Caco-2 (cell line): Measurements from ENCODE around the gene AKAP9. TPM values are rescaled to one million over a fixed set of nuclear protein-coding genes. Genes with fewer than 3 reads are reported as not detected.

Experiments used
- BruUV-seq: library from RNA; stranded (reverse); fragments of 400-500 nt; replicated peaks from 2 replicates; lab custom pipeline; 2021; lab: Mats Ljungman, UMichigan
- CTCF ChIA-PET: fragments of 300-600 bp; sonication (Branson Sonifier 250); formaldehyde crosslinking; loops from one replicate; lab custom pipeline; 2022; ENCODE audit warnings: antibody characterized with exemption; lab: Charles Lee
- POLR2A ChIA-PET: fragments of 300-600 bp; sonication (Branson Sonifier 250); formaldehyde crosslinking; loops from one replicate; lab custom pipeline; 2022; ENCODE audit warnings: antibody characterized with exemption; lab: Charles Lee
- DNase-seq, 2 experiments: peaks; one replicate each; pipeline versions ENCODE4 v3.0.0 to v3.0.0-alpha.2; 2020 to 2022
- H3K27me3 ChIP-seq: replicated peaks from 2 replicates; pipeline ENCODE4 v1.6.0; 2011; ENCODE audit warnings: low read length; ENCODE audit not compliant: control insufficient read depth, insufficient read depth
- H3K36me3 ChIP-seq: 2 replicates; pipeline ENCODE4 v1.5.1; 2011; ENCODE audit warnings: low read length; ENCODE audit not compliant: control insufficient read depth, insufficient read depth
- H3K4me1 ChIP-seq: fragments of 250-450 bp; sonication (Bioruptor Pico); 2 replicates; pipeline ENCODE4 v1.5.1; 2020; ENCODE audit warnings: mild to moderate bottlenecking
- H3K4me3 ChIP-seq: 2 replicates; pipeline ENCODE4 v1.5.1; 2011; ENCODE audit warnings: low read depth, mild to moderate bottlenecking, control low read depth, low read length
- H3K9me3 ChIP-seq: fragments of 250-450 bp; sonication (Bioruptor Pico); 2 replicates; pipeline ENCODE4 v1.5.1; 2020; ENCODE audit warnings: mild to moderate bottlenecking, moderate library complexity
- H3K27ac Mint-ChIP-seq: one replicate; pipeline ENCODE4 v1.8.0; 2022; ENCODE audit warnings: mixed read lengths; ENCODE audit not compliant: unreplicated experiment
- H3K27me3 Mint-ChIP-seq: one replicate; pipeline ENCODE4 v1.8.0; 2022; ENCODE audit warnings: mixed read lengths; ENCODE audit not compliant: insufficient read depth, unreplicated experiment
- H3K36me3 Mint-ChIP-seq: one replicate; pipeline ENCODE4 v1.8.0; 2022; ENCODE audit warnings: mild to moderate bottlenecking, mixed read lengths; ENCODE audit not compliant: insufficient read depth, unreplicated experiment
- H3K4me1 Mint-ChIP-seq: one replicate; pipeline ENCODE4 v1.8.0; 2022; ENCODE audit warnings: low read depth, mixed read lengths; ENCODE audit not compliant: unreplicated experiment
- H3K4me3 Mint-ChIP-seq: one replicate; pipeline ENCODE4 v1.8.0; 2022; ENCODE audit warnings: mild to moderate bottlenecking, moderate library complexity, mixed read lengths; ENCODE audit not compliant: unreplicated experiment
- H3K9me3 Mint-ChIP-seq: one replicate; pipeline ENCODE4 v1.8.0; 2022; ENCODE audit warnings: mixed read lengths; ENCODE audit not compliant: unreplicated experiment
- intact Hi-C: fragments of 100-400 bp; cut with micrococcal nuclease; formaldehyde crosslinking; loops from one replicate; pipeline ENCODE4 v1.10.0; 2022; ENCODE audit not compliant: unreplicated experiment
- total RNA-seq: library from RNA; stranded (reverse); gene quantifications from 2 replicates; pipeline ENCODE4 v1.2.3, GENCODE V29; 2022
- TF ChIP-seq, protein P1 (sequence below), 2 experiments: fragments of 200-600 bp in 1 of 2; IDR thresholded peaks; 1 replicate in 1 of 2; 2 replicates in 1 of 2; pipeline versions ENCODE4 v1.5.1 to v1.8.0; 2011 to 2022; ENCODE audit warnings: antibody characterized with exemption in 1 of 2, control low read depth in 1 of 2, inconsistent platforms in 1 of 2, low read depth in 1 of 2, low read length in 1 of 2, mild to moderate bottlenecking in 1 of 2, moderate library complexity in 1 of 2; ENCODE audit not compliant: insufficient read depth in 1 of 2, severe bottlenecking in 1 of 2, unreplicated experiment in 1 of 2

AKAP9 gene
- total RNA-seq, 1 experiment from 2014 or later: 79.4 TPM

DNA sequence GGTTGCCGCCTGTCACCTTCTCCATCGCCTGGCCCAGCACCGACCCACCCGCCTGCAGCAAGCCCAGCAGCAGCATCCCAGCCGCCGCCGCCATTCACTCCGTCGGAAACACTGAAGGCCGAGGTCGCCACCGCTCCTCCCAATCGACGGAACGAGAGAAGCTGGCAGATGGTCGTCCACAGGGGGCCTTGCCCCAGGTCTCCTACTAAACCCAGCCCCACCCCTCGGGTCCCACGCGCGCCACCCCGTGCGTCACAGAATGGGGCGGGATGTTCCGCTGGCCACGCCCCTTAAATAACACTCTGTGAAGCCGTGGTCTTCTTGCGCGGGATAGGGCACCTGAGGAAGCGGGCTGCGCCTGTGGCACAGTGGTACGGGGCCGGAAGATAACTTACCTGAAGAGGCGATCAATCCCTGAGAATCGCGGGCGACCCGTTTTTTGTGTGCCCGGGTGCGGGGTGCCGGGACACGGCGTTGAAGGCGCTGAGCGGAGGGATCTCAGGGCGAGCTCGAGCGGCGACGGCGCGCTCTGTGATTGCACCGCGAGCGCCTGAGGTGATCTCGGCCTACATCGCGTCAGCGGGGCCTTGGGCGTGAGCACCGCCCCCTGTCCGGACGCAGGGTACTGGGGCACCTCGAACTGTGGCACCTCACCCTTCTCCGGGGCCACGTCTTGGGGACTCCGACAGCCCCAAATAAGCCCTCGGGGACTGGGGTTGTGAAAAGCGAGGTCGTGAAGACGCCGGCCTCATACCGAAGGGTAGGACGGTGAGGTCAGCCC is 193.8 kb downstream of the AKAP9 start, which contains the start of gene CYP51A1:
CYP51A1 (minus strand) TSS at position 207 of the 781 bp plus-strand sequence; CDS start at position 94, 113 bp downstream.
- ChIA-PET CTCF (interaction anchor here (0.7 to 1.2 kb wide), 5 partner anchors 111 to 394 kb away, joined by 3 to 5 read pairs (median 4); partner anchors contain the start of genes ANKIB1, KRIT1 and RBM48), POLR2A (interaction anchor here (0.6 to 1.1 kb wide), 5 partner anchors 9 to 313 kb away, joined by 3 to 5 read pairs (median 4); partner anchors contain the start of genes ANKIB1, GATAD1 and KRIT1)
- TF ChIP-seq, protein P1, sequence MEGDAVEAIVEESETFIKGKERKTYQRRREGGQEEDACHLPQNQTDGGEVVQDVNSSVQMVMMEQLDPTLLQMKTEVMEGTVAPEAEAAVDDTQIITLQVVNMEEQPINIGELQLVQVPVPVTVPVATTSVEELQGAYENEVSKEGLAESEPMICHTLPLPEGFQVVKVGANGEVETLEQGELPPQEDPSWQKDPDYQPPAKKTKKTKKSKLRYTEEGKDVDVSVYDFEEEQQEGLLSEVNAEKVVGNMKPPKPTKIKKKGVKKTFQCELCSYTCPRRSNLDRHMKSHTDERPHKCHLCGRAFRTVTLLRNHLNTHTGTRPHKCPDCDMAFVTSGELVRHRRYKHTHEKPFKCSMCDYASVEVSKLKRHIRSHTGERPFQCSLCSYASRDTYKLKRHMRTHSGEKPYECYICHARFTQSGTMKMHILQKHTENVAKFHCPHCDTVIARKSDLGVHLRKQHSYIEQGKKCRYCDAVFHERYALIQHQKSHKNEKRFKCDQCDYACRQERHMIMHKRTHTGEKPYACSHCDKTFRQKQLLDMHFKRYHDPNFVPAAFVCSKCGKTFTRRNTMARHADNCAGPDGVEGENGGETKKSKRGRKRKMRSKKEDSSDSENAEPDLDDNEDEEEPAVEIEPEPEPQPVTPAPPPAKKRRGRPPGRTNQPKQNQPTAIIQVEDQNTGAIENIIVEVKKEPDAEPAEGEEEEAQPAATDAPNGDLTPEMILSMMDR (IDR thresholded peaks at IDR 0.05; ENCODE audit: insufficient read depth in 1 of 2, low read depth in 1 of 2, low read length in 1 of 2, severe bottlenecking in 1 of 2, unreplicated experiment in 1 of 2): peak in 1 of 2 experiments; percentile 6
- H3K36me3 ChIP-seq: no peaks in the 10 kb centered on the region; the same call in none of the 2 replicates
- intact Hi-C loops: loop anchor here (1.0 to 2.0 kb wide), 4 partner anchors 58 to 313 kb away; partner anchors contain the start of genes ANKIB1, GATAD1, KRIT1 and MTERF1
- peaks cover 38% of the 10 kb centered on the region for H3K36me3 Mint-ChIP-seq
- H3K27me3 ChIP-seq: no peaks in the 10 kb centered on the region
- H3K9me3 ChIP-seq: no peaks in the 10 kb centered on the region; the same call in 1 of the 2 replicates
- no peaks in the 10 kb centered on the region for H3K9me3 Mint-ChIP-seq
- H3K27me3 Mint-ChIP-seq: no peaks in the 10 kb centered on the region
- peaks cover 9% of the 10 kb centered on the region; the same call in 1 of the 2 replicates for H3K4me1 ChIP-seq
- H3K4me3 ChIP-seq: peak within 1 kb of the TSS; percentile 99
- peak; percentile 93 to 94 for DNase-seq
- peak within 1 kb of the TSS; percentile 98 for H3K27ac Mint-ChIP-seq
- BruUV-seq: no TSS peak
- peak within 1 kb of the TSS; percentile 95 for H3K4me3 Mint-ChIP-seq
- peaks cover 18% of the 10 kb centered on the region for H3K4me1 Mint-ChIP-seq

DNA sequence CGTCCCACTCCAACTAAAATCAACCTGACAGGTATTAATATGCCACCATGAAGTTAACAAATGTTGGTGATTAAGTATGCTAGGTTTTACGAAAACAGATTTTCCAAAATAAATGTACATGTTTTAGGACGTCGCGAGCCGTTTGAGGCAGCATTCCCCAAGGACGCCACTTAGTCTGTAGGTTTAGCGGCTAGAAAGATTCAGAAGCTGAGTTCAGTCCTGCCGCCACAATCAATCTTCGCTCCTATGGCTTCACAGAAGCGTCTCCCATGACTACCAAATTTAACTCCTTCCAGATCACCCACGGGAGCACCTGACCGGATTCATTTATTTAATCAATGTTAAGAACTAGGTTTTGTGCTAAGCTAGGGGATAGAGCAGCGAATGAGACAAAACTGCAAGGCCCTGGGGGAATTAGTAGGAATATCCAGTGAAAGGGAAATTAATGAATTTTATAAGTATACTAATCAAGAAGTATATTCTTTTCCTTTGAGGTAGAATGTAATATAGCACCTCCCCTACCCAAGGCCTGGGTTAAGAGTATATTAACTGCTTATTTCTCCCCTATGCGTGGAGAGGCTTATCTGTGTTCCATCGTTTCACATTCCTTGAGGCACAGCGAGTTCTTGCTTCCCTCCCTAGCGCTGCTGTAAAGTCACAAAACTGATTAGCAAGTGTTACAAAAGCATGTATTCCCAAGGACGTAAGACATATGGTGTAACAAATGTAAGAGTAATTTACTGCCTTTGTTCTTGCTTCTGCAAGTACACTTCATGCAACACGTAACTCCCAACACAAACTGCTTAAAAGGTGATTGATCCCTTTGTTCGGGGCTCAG is 194.6 kb downstream of the AKAP9 start:
- intact Hi-C loops: loop anchor here (2.0 kb wide), 2 partner anchors 58 to 254 kb away; partner anchors contain the start of gene MTERF1
- POLR2A ChIA-PET: interaction anchor here (0.6 to 1.1 kb wide), 5 partner anchors 10 to 312 kb away, joined by 3 to 5 read pairs (median 4); partner anchors contain the start of genes ANKIB1, GATAD1 and KRIT1
- Histone ChIP-seq H3K9me3 (peaks cover under 1% of the 10 kb centered on the region; the same call in 1 of the 2 replicates), H3K4me3 (peak overlapping the region; percentile 99), H3K27me3 (no peaks in the 10 kb centered on the region), H3K4me1 (peaks cover 9% of the 10 kb centered on the region; the same call in 1 of the 2 replicates), H3K36me3 (no peaks in the 10 kb centered on the region; the same call in 1 of the 2 replicates)
- TF ChIP-seq, protein P1 (IDR thresholded peaks at IDR 0.05; ENCODE audit: insufficient read depth in 1 of 2, low read depth in 1 of 2, low read length in 1 of 2, severe bottlenecking in 1 of 2, unreplicated experiment in 1 of 2): no peak
- peaks cover 31% of the 10 kb centered on the region for H3K36me3 Mint-ChIP-seq
- H3K9me3 Mint-ChIP-seq: no peaks in the 10 kb centered on the region
- peak in 1 of 2 experiments; percentile 43 for DNase-seq
- H3K27me3 Mint-ChIP-seq: no peaks in the 10 kb centered on the region
- CTCF ChIA-PET: interaction anchor here (1.0 to 1.2 kb wide), 3 partner anchors 110 to 393 kb away, joined by 3 to 4 read pairs (median 3); partner anchors contain the start of genes ANKIB1, KRIT1 and RBM48
- BruUV-seq: TSS peak; percentile 88
- peak overlapping the region; percentile 95 for H3K4me3 Mint-ChIP-seq
- H3K4me1 Mint-ChIP-seq: peaks cover 18% of the 10 kb centered on the region
- H3K27ac Mint-ChIP-seq: peak overlapping the region; percentile 98
